Naive B cell (primary cell): Measurements from ENCODE around the gene GRIN1. TPM values are rescaled to one million over a fixed set of nuclear protein-coding genes. Genes with fewer than 3 reads are reported as not detected.

ENCODE experiments used
- ATAC-seq, 2 donors: fragments of 150-1000 bp; cut with Tn5 transposase; 2 replicates each; pipeline ENCODE4 v1.10.0; 2021; ENCODE audit warnings: low read depth in 2 of 2, mild to moderate bottlenecking in 2 of 2, moderate library complexity in 2 of 2
- DNase-seq: peaks from one replicate; pipeline ENCODE4 v3.0.0; 2022
- H3K27ac Mint-ChIP-seq, 6 donors: one replicate each; pipeline ENCODE4 v1.8.0; 2020 to 2022; ENCODE audit warnings: mild to moderate bottlenecking in 6 of 6, mixed read lengths in 6 of 6, moderate library complexity in 5 of 6, inconsistent platforms in 2 of 6
- H3K27me3 Mint-ChIP-seq, 3 donors: one replicate each; pipeline ENCODE4 v1.8.0; 2021 to 2022; ENCODE audit warnings: mixed read lengths in 3 of 3, mild to moderate bottlenecking in 1 of 3
- H3K36me3 Mint-ChIP-seq, 2 donors: one replicate each; pipeline ENCODE4 v1.8.0; 2020 to 2022; ENCODE audit warnings: mixed read lengths in 2 of 2, inconsistent platforms in 1 of 2, mild to moderate bottlenecking in 1 of 2
- H3K4me1 Mint-ChIP-seq, 3 donors: one replicate each; pipeline ENCODE4 v1.8.0; 2020 to 2022; ENCODE audit warnings: mixed read lengths in 3 of 3, inconsistent platforms in 1 of 3, mild to moderate bottlenecking in 1 of 3, moderate library complexity in 1 of 3
- H3K4me3 Mint-ChIP-seq, 8 donors: one replicate each; pipeline ENCODE4 v1.8.0; 2020 to 2022; ENCODE audit warnings: mild to moderate bottlenecking in 8 of 8, mixed read lengths in 8 of 8, moderate library complexity in 8 of 8, inconsistent platforms in 2 of 8
- H3K9me3 Mint-ChIP-seq, 7 donors: one replicate each; pipeline ENCODE4 v1.8.0; 2020 to 2022; ENCODE audit warnings: mixed read lengths in 7 of 7, mild to moderate bottlenecking in 5 of 7, inconsistent platforms in 2 of 7, moderate library complexity in 1 of 7
- polyA plus RNA-seq, 6 donors: library from polyadenylated mRNA; unstranded; fragments of 300-500 nt; fragmentation: Illumina TruSeq; gene quantifications; one replicate each; pipeline ENCODE4 v1.2.3, GENCODE V29; 2021; ENCODE audit warnings: low read depth in 6 of 6

GRIN1 gene
- polyA plus RNA-seq, 6 donors from 2014 or later: not detected

GRCh38 chr9:137162505-137163364 lies 23.8 kb downstream of the GRIN1 start:
- peak; percentile 40 to 60 for ATAC-seq
- H3K9me3 Mint-ChIP-seq: peaks cover 0 to 1% (median 0%) of the 10 kb centered on the region in 7 donors
- peak overlapping the region in 2 of 8 donors; percentile 48 to 57 for H3K4me3 Mint-ChIP-seq
- peaks cover 19 to 73% (median 67%) of the 10 kb centered on the region in 3 donors for H3K27me3 Mint-ChIP-seq
- peaks cover 15 to 19% (median 18%) of the 10 kb centered on the region in 3 donors for H3K4me1 Mint-ChIP-seq
- no peaks in the 10 kb centered on the region for H3K36me3 Mint-ChIP-seq
- DNase-seq: no peak
- H3K27ac Mint-ChIP-seq: no peak overlapping the region

- ATAC-seq: no peak
- Mint-ChIP-seq H3K4me1 (peaks cover 12 to 15% (median 13%) of the 10 kb centered on the region in 3 donors), H3K9me3 (peaks cover 0 to 1% (median 0%) of the 10 kb centered on the region in 7 donors), H3K36me3 (no peaks in the 10 kb centered on the region), H3K27ac (peak overlapping the region in 1 of 6 donors; percentile 79), H3K4me3 (peak overlapping the region in 3 of 8 donors; percentile 20 to 82 (median 54)), H3K27me3 (peaks cover 13 to 67% (median 61%) of the 10 kb centered on the region in 3 donors)
- no peak for DNase-seq
Observed at GRCh38 chr9:137163365-137163715, 24.4 kb downstream of the GRIN1 start.

DNA sequence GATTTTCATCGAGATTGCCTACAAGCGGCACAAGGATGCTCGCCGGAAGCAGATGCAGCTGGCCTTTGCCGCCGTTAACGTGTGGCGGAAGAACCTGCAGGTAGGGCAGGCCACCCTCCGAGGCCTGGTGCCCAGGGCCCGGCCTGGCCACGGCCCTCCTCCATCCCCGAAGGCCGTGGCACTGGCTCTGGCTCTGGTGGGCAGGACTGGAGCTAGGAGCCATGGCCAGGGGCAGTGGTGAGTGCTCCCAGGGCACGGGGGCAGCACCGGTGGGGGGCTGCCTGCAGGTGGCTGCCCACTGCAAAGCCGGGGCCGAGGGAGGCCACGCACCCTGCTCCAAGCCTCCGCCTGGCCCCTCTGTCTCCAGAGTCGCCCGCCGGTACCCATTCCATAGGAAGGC lies 24.9 kb downstream of the GRIN1 start:
- Mint-ChIP-seq H3K4me1 (peaks cover 13 to 19% (median 15%) of the 10 kb centered on the region in 3 donors), H3K4me3 (peak overlapping the region in 2 of 8 donors; percentile 20 to 82)

DNA sequence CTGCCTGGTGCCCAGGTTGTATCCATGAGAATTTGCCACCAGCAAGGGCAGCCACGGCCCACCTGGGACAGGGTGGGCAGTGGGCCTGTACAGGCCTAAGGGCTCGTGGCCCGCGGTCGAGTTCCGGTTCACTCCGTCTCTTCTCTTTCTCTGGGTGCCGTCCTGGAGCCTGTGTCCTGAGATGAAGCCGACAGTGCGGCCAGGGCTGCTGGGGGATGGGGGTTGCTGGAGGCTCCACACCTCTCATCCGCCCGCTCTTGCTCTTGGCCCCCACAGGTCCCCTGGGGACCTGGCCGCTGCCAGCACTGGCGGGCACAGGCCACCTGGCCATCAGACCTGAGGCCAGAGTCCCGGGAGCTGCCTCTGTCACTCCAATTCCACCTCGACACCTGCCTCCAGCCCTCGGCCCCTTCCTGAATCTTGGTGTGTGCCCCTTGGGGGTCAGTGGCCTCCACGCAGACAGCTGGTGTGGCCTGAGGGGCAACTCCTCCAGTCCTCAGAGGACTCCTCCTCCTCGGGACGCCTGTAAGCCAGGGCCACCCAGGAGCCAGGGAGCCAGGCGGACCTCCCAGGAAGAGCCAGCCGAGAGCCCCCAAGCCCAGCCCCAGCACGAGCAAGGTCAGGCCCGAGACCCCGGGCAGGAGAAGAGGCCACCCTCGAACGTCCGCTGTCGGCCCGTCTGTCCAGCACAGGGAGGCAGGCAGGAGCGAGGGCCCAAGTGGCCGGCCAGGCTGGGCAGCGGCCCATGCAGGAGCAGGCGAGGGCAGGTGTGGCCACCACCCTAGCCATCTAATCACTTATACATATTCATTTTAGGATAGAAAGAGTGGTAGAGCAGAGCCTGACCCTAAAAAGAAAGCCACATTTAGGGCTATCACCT lies 25.7 kb downstream of the GRIN1 start:
- peaks cover 9 to 15% (median 10%) of the 10 kb centered on the region in 3 donors for H3K4me1 Mint-ChIP-seq
- no peak for ATAC-seq
- peaks cover 0 to 1% (median 0%) of the 10 kb centered on the region in 7 donors for H3K9me3 Mint-ChIP-seq
- peak overlapping the region in 2 of 6 donors; percentile 77 to 83 for H3K27ac Mint-ChIP-seq
- peaks cover 4 to 62% (median 56%) of the 10 kb centered on the region in 3 donors for H3K27me3 Mint-ChIP-seq
- no peaks in the 10 kb centered on the region for H3K36me3 Mint-ChIP-seq
- no peak for DNase-seq
- no peak overlapping the region for H3K4me3 Mint-ChIP-seq

More for the DNA sequence above, 24.9 kb downstream of the GRIN1 start:
- Mint-ChIP-seq H3K36me3 (no peaks in the 10 kb centered on the region), H3K27ac (peak overlapping the region in 1 of 6 donors; percentile 79), H3K27me3 (peaks cover 12 to 66% (median 59%) of the 10 kb centered on the region in 3 donors), H3K9me3 (peaks cover 0 to 1% (median 0%) of the 10 kb centered on the region in 7 donors)
- ATAC-seq (no peak), DNase-seq (no peak)

DNA sequence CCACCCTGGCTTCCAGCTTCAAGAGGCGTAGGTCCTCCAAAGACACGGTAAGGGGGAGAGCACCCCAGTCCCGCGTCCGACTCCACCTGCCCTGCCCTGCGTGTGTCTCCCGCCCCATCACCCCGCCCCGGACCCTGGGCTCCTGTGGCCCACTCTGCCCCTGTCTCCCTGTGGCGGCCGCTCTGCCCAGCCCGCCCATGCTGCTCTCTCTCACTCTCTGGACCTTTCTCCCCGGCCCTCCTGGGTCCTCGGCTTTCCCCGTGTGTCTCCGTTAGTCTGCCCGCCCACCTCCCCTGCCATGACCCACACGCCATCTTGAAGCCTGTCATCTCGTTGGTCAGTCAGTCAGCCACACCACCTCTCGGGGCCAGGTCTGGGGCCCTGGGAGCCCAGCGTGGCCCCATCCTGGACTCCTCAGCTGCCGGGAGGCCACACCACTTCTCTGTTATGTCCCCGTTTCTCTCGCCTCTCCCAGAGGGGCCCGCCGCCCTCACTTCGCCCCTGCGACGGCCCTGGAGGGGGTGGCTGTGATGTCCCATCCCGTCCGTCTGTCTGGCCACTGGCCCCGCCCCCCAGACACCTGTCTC lies 26.4 kb downstream of the GRIN1 start:
- Mint-ChIP-seq H3K36me3 (no peaks in the 10 kb centered on the region), H3K27me3 (peaks cover 0 to 59% (median 55%) of the 10 kb centered on the region in 3 donors), H3K4me1 (peaks cover 8 to 15% (median 10%) of the 10 kb centered on the region in 3 donors), H3K9me3 (peaks cover 0 to 1% (median 0%) of the 10 kb centered on the region in 7 donors), H3K4me3 (no peak overlapping the region), H3K27ac (no peak overlapping the region)
- DNase-seq: no peak
- no peak for ATAC-seq

GRCh38 chr9:137166380-137167229 lies 27.7 kb downstream of the GRIN1 start:
- Mint-ChIP-seq H3K9me3 (peaks cover 0 to 1% (median 0%) of the 10 kb centered on the region in 7 donors), H3K4me3 (peak overlapping the region in 4 of 8 donors; percentile 9 to 61 (median 49)), H3K27ac (peak overlapping the region in 1 of 6 donors; percentile 86), H3K27me3 (peaks cover 0 to 65% (median 58%) of the 10 kb centered on the region in 3 donors), H3K36me3 (no peaks in the 10 kb centered on the region), H3K4me1 (peaks cover 8 to 14% (median 11%) of the 10 kb centered on the region in 3 donors)
- DNase-seq: no peak
- no peak for ATAC-seq

DNA sequence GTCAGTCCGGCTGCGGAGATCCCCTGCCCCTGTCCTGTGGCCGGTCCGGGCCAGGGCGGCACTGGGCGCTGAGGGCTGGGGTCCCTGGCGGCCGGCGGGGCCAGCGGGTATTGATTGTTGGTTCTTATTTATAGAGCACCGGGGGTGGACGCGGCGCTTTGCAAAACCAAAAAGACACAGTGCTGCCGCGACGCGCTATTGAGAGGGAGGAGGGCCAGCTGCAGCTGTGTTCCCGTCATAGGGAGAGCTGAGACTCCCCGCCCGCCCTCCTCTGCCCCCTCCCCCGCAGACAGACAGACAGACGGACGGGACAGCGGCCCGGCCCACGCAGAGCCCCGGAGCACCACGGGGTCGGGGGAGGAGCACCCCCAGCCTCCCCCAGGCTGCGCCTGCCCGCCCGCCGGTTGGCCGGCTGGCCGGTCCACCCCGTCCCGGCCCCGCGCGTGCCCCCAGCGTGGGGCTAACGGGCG lies 28.4 kb downstream of the GRIN1 start:
- DNase-seq (no peak), ATAC-seq (no peak)
- H3K4me3 Mint-ChIP-seq: peak overlapping the region in 1 of 8 donors; percentile 23
- H3K27me3 Mint-ChIP-seq: peaks cover 0 to 67% (median 58%) of the 10 kb centered on the region in 3 donors
- H3K27ac Mint-ChIP-seq: no peak overlapping the region
- H3K4me1 Mint-ChIP-seq: peaks cover 8 to 14% (median 11%) of the 10 kb centered on the region in 3 donors
- peaks cover 0 to 1% (median 0%) of the 10 kb centered on the region in 7 donors for H3K9me3 Mint-ChIP-seq
- no peaks in the 10 kb centered on the region for H3K36me3 Mint-ChIP-seq

DNA sequence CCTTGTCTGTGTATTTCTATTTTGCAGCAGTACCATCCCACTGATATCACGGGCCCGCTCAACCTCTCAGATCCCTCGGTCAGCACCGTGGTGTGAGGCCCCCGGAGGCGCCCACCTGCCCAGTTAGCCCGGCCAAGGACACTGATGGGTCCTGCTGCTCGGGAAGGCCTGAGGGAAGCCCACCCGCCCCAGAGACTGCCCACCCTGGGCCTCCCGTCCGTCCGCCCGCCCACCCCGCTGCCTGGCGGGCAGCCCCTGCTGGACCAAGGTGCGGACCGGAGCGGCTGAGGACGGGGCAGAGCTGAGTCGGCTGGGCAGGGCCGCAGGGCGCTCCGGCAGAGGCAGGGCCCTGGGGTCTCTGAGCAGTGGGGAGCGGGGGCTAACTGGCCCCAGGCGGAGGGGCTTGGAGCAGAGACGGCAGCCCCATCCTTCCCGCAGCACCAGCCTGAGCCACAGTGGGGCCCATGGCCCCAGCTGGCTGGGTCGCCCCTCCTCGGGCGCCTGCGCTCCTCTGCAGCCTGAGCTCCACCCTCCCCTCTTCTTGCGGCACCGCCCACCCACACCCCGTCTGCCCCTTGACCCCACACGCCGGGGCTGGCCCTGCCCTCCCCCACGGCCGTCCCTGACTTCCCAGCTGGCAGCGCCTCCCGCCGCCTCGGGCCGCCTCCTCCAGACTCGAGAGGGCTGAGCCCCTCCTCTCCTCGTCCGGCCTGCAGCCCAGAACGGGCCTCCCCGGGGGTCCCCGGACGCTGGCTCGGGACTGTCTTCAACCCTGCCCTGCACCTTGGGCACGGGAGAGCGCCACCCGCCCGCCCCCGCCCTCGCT lies 29.0 kb downstream of the GRIN1 start:
- peak overlapping the region in 3 of 8 donors; percentile 43 to 63 (median 49) for H3K4me3 Mint-ChIP-seq
- DNase-seq (no peak), ATAC-seq (peak; percentile 12 to 18)
- H3K4me1 Mint-ChIP-seq: peaks cover 6 to 14% (median 7%) of the 10 kb centered on the region in 3 donors
- no peak overlapping the region for H3K27ac Mint-ChIP-seq
- peaks cover 0 to 61% (median 52%) of the 10 kb centered on the region in 3 donors for H3K27me3 Mint-ChIP-seq
- peaks cover 0 to 1% (median 0%) of the 10 kb centered on the region in 7 donors for H3K9me3 Mint-ChIP-seq
- no peaks in the 10 kb centered on the region for H3K36me3 Mint-ChIP-seq

GRCh38 chr9:137168573-137168903 lies 29.6 kb downstream of the GRIN1 start:
- ATAC-seq (peak; percentile 34 to 51), DNase-seq (no peak)
- peak overlapping the region in 1 of 6 donors; percentile 16 for H3K27ac Mint-ChIP-seq
- H3K36me3 Mint-ChIP-seq: no peaks in the 10 kb centered on the region
- peaks cover 0 to 58% (median 46%) of the 10 kb centered on the region in 3 donors for H3K27me3 Mint-ChIP-seq
- peaks cover 0 to 1% (median 0%) of the 10 kb centered on the region in 7 donors for H3K9me3 Mint-ChIP-seq
- H3K4me3 Mint-ChIP-seq: peak overlapping the region in 6 of 8 donors; percentile 28 to 74 (median 61)
- peaks cover 6 to 18% (median 7%) of the 10 kb centered on the region in 3 donors for H3K4me1 Mint-ChIP-seq

- Mint-ChIP-seq H3K4me3 (peak overlapping the region in 5 of 8 donors; percentile 35 to 74 (median 53)), H3K4me1 (peaks cover 6 to 18% (median 7%) of the 10 kb centered on the region in 3 donors), H3K9me3 (peaks cover 0 to 1% (median 0%) of the 10 kb centered on the region in 7 donors), H3K27ac (peak overlapping the region in 2 of 6 donors; percentile 16 to 83), H3K36me3 (no peaks in the 10 kb centered on the region), H3K27me3 (peaks cover 0 to 54% (median 43%) of the 10 kb centered on the region in 3 donors)
- DNase-seq (no peak), ATAC-seq (peak; percentile 44 to 46)
Observed at GRCh38 chr9:137168904-137169856, 30.2 kb downstream of the GRIN1 start.
